22Rv1 (cell line): ENCODE results near the gene RGS7.
"Not testable (repeated sequence)": the region's sequence is repeated elsewhere in the genome, so short reads cannot be mapped to it uniquely, and the experiment has no call there.

Experiments
- H3K27ac ChIP-seq: fragments of 450-650 bp; 2 replicates; pipeline ENCODE4 v1.5.1; 2017
- CTCF ChIP-seq: fragments of 450-650 bp; IDR thresholded peaks from 2 replicates; pipeline ENCODE4 v1.5.1; 2017; ENCODE audit warnings: mild to moderate bottlenecking
- ZFX ChIP-seq: fragments of 450-650 bp; IDR thresholded peaks from 2 replicates; pipeline ENCODE4 v1.6.1; 2017; ENCODE audit warnings: antibody characterized with exemption, borderline replicate concordance

Gene RGS7

GRCh38 chr1:240772131-240772530 is 584.9 kb downstream of the RGS7 start:
- no peak overlapping the region for H3K27ac ChIP-seq
- TF ChIP-seq ZFX (no peak), CTCF (no peak)

GRCh38 chr1:240771450-240771849 is 585.6 kb downstream of the RGS7 start:
- TF ChIP-seq ZFX (no peak), CTCF (peak; percentile 32; the same call in 1 of the 2 replicates)
- no peak overlapping the region for H3K27ac ChIP-seq

- no peak overlapping the region for H3K27ac ChIP-seq
- TF ChIP-seq CTCF (no peak), ZFX (no peak)
Observed at GRCh38 chr1:240768979-240769378, 588.0 kb downstream of the RGS7 start.

GRCh38 chr1:240766831-240767230 is 590.2 kb downstream of the RGS7 start:
- TF ChIP-seq ZFX (no peak), CTCF (no peak)
- no peak overlapping the region for H3K27ac ChIP-seq

GRCh38 chr1:240765732-240766363 is 591.2 kb downstream of the RGS7 start:
- no peak for TF ChIP-seq ZFX
- TF ChIP-seq CTCF: no peak
- H3K27ac ChIP-seq: no peak overlapping the region

GRCh38 chr1:240763771-240764170 is 593.2 kb downstream of the RGS7 start:
- no peak for TF ChIP-seq CTCF
- TF ChIP-seq ZFX: no peak
- no peak overlapping the region for H3K27ac ChIP-seq

- H3K27ac ChIP-seq: not testable (repeated sequence)
Observed at GRCh38 chr1:240763095-240763494, 593.9 kb downstream of the RGS7 start.

GRCh38 chr1:240762471-240762987 is 594.5 kb downstream of the RGS7 start:
- H3K27ac ChIP-seq: not testable (repeated sequence)

GRCh38 chr1:240758777-240759176 is 598.2 kb downstream of the RGS7 start:
- not testable (repeated sequence) for H3K27ac ChIP-seq
